HepG2 (cell line): Measurements from ENCODE around the gene CSRP3. TPM values are rescaled to one million over a fixed set of nuclear protein-coding genes. Genes with fewer than 3 reads are reported as not detected.
A peak's percentile ranks its signal among the peaks of the same experiment; 100 is the strongest.

Experiments used
- ATAD3A ChIP-seq: sonication (generic); formaldehyde crosslinking; IDR thresholded peaks from 2 replicates; pipeline ENCODE4 v1.4.0; 2020; ENCODE audit warnings: missing genetic modification reagents
- ATF1 ChIP-seq: IDR thresholded peaks from 2 replicates; pipeline ENCODE4 v1.6.1; 2016; ENCODE audit warnings: mild to moderate bottlenecking, control low read depth
- CENPX ChIP-seq: sonication (generic); formaldehyde crosslinking; IDR thresholded peaks from 2 replicates; pipeline ENCODE4 v1.9.0; 2021; ENCODE audit warnings: mild to moderate bottlenecking, missing genetic modification reagents, moderate library complexity
- ELF3 ChIP-seq: IDR thresholded peaks from 2 replicates; pipeline ENCODE4 v1.6.1; 2016; ENCODE audit warnings: missing genetic modification reagents, missing compliant biosample characterization
- REPIN1 ChIP-seq: sonication (generic); formaldehyde crosslinking; IDR thresholded peaks from 2 replicates; pipeline ENCODE4 v1.8.0; 2022; ENCODE audit warnings: missing genetic modification reagents, low read depth, mild to moderate bottlenecking, borderline replicate concordance
- TEAD3 ChIP-seq: optimal IDR thresholded peaks from 2 replicates; pipeline ENCODE3; 2016; ENCODE audit warnings: borderline replicate concordance
- U2AF2 ChIP-seq: fragments of 200-400 bp; formaldehyde crosslinking; IDR thresholded peaks from 2 replicates; pipeline ENCODE4 v1.6.1; 2017; ENCODE audit warnings: low read depth, mild to moderate bottlenecking, low read length
- YY1 ChIP-seq: IDR thresholded peaks from 2 replicates; pipeline ENCODE4 v1.6.1; 2011; ENCODE audit warnings: low read length, low read depth, moderate library complexity, mild to moderate bottlenecking; ENCODE audit not compliant: insufficient read depth, insufficient replicate concordance
- ZNF292 ChIP-seq: sonication (generic); formaldehyde crosslinking; IDR thresholded peaks from 2 replicates; pipeline ENCODE4 v1.8.1; 2022; ENCODE audit warnings: mild to moderate bottlenecking, low read depth, missing genetic modification reagents, borderline replicate concordance
- ZNF33B ChIP-seq: sonication (generic); formaldehyde crosslinking; IDR thresholded peaks from 2 replicates; pipeline ENCODE4 v1.5.1; 2020; ENCODE audit warnings: mild to moderate bottlenecking, missing genetic modification reagents
- ZNF556 ChIP-seq: sonication (generic); formaldehyde crosslinking; IDR thresholded peaks from 2 replicates; pipeline ENCODE4 v1.4.0; 2020; ENCODE audit warnings: mild to moderate bottlenecking, missing genetic modification reagents, borderline replicate concordance
- ZSCAN30 ChIP-seq: sonication (generic); formaldehyde crosslinking; IDR thresholded peaks from 2 replicates; pipeline ENCODE4 v1.5.0; 2020; ENCODE audit warnings: mild to moderate bottlenecking, missing genetic modification reagents
- polyA plus RNA-seq, 8 experiments: library from polyadenylated mRNA; depleted of rRNA in 3 of 8; stranded (reverse) in 7 of 8; unstranded in 1 of 8; fragments of >200 nt; fragmentation: Illumina TruSeq in 4 of 8; extraction: Trizol in 4 of 8; gene quantifications; 2 replicates each; pipeline versions ENCODE4 v1.2.1 to v1.2.3, GENCODE V29; 2011 to 2016; ENCODE audit warnings: low read depth in 4 of 8, missing spikeins in 1 of 8, mixed read lengths in 1 of 8; ENCODE audit not compliant: insufficient read depth in 1 of 8
- total RNA-seq, 5 experiments: library from RNA; depleted of rRNA; stranded (reverse); fragments of >200 nt; fragmentation: Illumina TruSeq; extraction: Trizol; gene quantifications; 2 replicates each; pipeline ENCODE4 v1.2.3, GENCODE V29; 2016; ENCODE audit warnings: low read depth in 1 of 5
- TF ChIP-seq, protein P1 (sequence below): IDR thresholded peaks from 2 replicates; pipeline ENCODE4 v1.6.1; 2016; ENCODE audit warnings: low read depth, control low read depth
- TF ChIP-seq, protein P2 (sequence below): sonication (generic); formaldehyde crosslinking; IDR thresholded peaks from 2 replicates; pipeline ENCODE4 v1.4.0; 2020; ENCODE audit warnings: missing genetic modification reagents, mild to moderate bottlenecking, borderline replicate concordance
- TF ChIP-seq, protein P3 (sequence below): sonication (generic); formaldehyde crosslinking; IDR thresholded peaks from 2 replicates; pipeline ENCODE4 v1.4.0; 2020; ENCODE audit warnings: mild to moderate bottlenecking, missing genetic modification reagents, borderline replicate concordance
- TF ChIP-seq, protein P4 (sequence below): IDR thresholded peaks from 2 replicates; pipeline ENCODE4 v1.6.1; 2016; ENCODE audit warnings: missing compliant biosample characterization, missing genetic modification reagents, borderline replicate concordance

The CSRP3 gene
- total and polyA plus RNA-seq, 2 of the 13 experiments (the other 11 are each of a cell fraction or from before 2014, with no cell fraction given) = not detected

DNA sequence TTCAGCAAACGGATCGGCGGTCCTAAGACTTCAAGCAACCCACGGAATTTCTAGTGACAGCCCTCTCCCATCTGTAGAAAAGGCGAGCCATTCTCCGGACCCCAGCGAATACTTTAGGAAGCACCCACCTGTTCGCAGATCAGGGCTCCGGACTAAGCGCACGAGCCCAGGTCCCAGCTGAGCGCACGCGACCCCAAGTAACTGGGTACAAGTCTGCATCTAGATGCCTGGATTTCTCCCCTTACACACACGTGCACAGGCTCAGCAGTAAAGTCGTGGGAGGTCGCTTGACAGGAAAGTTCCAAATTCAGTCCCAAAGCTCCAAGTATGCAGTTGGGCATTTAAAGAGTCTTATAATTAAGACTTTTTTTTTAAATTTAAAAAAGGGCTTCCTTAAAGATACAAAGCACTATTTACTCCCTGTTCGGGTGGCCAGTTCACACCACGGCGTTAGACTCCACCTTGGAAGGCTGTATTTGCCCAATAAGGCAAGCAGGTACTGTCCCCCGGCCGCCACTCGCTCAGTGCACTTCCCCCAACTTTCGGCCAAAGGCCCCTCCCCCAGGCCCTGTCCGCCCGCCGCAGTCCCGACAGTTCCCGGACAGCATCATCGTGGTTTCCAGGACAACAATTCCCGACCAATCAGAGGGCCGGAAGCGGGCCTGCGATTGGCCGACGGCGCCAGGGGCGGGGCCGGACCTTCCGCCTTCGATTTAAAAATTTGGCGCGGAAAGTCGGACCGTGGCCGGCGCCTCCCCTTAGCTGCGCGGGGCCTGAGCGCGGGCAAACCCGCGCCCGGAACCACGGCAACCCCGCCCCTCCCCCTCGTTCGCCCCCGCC, 38.9 kb upstream of the CSRP3 start, which contains the start of gene E2F8 (continued):
- TF ChIP-seq, protein P1, sequence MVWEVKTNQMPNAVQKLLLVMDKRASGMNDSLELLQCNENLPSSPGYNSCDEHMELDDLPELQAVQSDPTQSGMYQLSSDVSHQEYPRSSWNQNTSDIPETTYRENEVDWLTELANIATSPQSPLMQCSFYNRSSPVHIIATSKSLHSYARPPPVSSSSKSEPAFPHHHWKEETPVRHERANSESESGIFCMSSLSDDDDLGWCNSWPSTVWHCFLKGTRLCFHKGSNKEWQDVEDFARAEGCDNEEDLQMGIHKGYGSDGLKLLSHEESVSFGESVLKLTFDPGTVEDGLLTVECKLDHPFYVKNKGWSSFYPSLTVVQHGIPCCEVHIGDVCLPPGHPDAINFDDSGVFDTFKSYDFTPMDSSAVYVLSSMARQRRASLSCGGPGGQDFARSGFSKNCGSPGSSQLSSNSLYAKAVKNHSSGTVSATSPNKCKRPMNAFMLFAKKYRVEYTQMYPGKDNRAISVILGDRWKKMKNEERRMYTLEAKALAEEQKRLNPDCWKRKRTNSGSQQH = no peak
- TF ChIP-seq, protein P2, sequence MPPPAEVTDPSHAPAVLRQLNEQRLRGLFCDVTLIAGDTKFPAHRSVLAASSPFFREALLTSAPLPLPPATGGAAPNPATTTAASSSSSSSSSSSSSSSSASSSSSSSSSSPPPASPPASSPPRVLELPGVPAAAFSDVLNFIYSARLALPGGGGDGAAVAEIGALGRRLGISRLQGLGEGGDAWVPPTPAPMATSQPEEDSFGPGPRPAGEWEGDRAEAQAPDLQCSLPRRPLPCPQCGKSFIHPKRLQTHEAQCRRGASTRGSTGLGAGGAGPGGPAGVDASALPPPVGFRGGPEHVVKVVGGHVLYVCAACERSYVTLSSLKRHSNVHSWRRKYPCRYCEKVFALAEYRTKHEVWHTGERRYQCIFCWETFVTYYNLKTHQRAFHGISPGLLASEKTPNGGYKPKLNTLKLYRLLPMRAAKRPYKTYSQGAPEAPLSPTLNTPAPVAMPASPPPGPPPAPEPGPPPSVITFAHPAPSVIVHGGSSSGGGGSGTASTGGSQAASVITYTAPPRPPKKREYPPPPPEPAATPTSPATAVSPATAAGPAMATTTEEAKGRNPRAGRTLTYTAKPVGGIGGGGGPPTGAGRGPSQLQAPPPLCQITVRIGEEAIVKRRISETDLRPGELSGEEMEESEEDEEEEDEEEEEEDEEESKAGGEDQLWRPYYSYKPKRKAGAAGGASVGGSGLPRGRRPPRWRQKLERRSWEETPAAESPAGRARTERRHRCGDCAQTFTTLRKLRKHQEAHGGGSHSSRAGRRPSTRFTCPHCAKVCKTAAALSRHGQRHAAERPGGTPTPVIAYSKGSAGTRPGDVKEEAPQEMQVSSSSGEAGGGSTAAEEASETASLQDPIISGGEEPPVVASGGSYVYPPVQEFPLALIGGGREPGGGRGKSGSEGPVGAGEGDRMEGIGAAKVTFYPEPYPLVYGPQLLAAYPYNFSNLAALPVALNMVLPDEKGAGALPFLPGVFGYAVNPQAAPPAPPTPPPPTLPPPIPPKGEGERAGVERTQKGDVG (CRISPR knock-in tag) = no peak
- no peak for TF ChIP-seq ATAD3A (CRISPR knock-in tag)
- no peak for TF ChIP-seq ELF3 (CRISPR knock-in tag)
- no peak for TF ChIP-seq ZSCAN30 (CRISPR knock-in tag)
- no peak for TF ChIP-seq ZNF292
- TF ChIP-seq, protein P3, sequence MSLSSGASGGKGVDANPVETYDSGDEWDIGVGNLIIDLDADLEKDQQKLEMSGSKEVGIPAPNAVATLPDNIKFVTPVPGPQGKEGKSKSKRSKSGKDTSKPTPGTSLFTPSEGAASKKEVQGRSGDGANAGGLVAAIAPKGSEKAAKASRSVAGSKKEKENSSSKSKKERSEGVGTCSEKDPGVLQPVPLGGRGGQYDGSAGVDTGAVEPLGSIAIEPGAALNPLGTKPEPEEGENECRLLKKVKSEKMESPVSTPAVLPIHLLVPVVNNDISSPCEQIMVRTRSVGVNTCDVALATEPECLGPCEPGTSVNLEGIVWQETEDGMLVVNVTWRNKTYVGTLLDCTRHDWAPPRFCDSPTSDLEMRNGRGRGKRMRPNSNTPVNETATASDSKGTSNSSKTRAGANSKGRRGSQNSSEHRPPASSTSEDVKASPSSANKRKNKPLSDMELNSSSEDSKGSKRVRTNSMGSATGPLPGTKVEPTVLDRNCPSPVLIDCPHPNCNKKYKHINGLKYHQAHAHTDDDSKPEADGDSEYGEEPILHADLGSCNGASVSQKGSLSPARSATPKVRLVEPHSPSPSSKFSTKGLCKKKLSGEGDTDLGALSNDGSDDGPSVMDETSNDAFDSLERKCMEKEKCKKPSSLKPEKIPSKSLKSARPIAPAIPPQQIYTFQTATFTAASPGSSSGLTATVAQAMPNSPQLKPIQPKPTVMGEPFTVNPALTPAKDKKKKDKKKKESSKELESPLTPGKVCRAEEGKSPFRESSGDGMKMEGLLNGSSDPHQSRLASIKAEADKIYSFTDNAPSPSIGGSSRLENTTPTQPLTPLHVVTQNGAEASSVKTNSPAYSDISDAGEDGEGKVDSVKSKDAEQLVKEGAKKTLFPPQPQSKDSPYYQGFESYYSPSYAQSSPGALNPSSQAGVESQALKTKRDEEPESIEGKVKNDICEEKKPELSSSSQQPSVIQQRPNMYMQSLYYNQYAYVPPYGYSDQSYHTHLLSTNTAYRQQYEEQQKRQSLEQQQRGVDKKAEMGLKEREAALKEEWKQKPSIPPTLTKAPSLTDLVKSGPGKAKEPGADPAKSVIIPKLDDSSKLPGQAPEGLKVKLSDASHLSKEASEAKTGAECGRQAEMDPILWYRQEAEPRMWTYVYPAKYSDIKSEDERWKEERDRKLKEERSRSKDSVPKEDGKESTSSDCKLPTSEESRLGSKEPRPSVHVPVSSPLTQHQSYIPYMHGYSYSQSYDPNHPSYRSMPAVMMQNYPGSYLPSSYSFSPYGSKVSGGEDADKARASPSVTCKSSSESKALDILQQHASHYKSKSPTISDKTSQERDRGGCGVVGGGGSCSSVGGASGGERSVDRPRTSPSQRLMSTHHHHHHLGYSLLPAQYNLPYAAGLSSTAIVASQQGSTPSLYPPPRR (CRISPR knock-in tag) = no peak
- TF ChIP-seq REPIN1 (CRISPR knock-in tag) = peak; percentile 77; the same call in 1 of the 2 replicates
- TF ChIP-seq ZNF33B (CRISPR knock-in tag) = no peak
- no peak for TF ChIP-seq ZNF556 (CRISPR knock-in tag)
- TF ChIP-seq YY1 = no peak
- no peak for TF ChIP-seq U2AF2
- no peak for TF ChIP-seq ATF1
- TF ChIP-seq, protein P4, sequence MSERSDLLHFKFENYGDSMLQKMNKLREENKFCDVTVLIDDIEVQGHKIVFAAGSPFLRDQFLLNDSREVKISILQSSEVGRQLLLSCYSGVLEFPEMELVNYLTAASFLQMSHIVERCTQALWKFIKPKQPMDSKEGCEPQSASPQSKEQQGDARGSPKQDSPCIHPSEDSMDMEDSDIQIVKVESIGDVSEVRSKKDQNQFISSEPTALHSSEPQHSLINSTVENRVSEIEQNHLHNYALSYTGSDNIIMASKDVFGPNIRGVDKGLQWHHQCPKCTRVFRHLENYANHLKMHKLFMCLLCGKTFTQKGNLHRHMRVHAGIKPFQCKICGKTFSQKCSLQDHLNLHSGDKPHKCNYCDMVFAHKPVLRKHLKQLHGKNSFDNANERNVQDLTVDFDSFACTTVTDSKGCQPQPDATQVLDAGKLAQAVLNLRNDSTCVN (CRISPR knock-in tag) = no peak
- TF ChIP-seq TEAD3 (CRISPR knock-in tag) = no peak
- TF ChIP-seq CENPX = no peak
